HepG2 (cell line): Measurements from ENCODE around the gene ALOX5. TPM values are rescaled to one million over a fixed set of nuclear protein-coding genes. Genes with fewer than 3 reads are reported as not detected.

Experiments
- ATAC-seq: fragments of 200-7000 bp; cut with Tn5 transposase; 3 replicates; pipeline ENCODE4 v1.9.1; 2020; ENCODE audit warnings: mild to moderate bottlenecking, moderate library complexity
- BruUV-seq: library from RNA; stranded (reverse); fragments of 400-500 nt; replicated peaks from 2 replicates; lab custom pipeline; 2021; lab: Mats Ljungman, UMichigan
- CTCF ChIA-PET: fragments of 300-600 bp; formaldehyde crosslinking; extraction: SDS; loops from one replicate; lab custom pipeline; 2021; ENCODE audit warnings: low total read pairs, inconsistent platforms, low intra/inter-chr PET ratio; lab: Yijun Ruan, JAX
- POLR2A ChIA-PET: fragments of 350-600 bp; sonication (Branson Sonifier 250); formaldehyde crosslinking; loops from one replicate; lab custom pipeline; 2020; ENCODE audit warnings: antibody characterized with exemption, inconsistent platforms; lab: Yijun Ruan, JAX
- DNase-seq: peaks from one replicate; pipeline ENCODE4 v3.0.0-alpha.2; 2015; ENCODE audit warnings: low spot score
- FAIRE-seq: peaks from 3 replicates; lab custom pipeline; 2011; peaks lifted over from hg19 to GRCh38; lab: Jason Lieb, UNC
- H2AFZ ChIP-seq: one replicate; pipeline ENCODE4 v1.6.1; 2011; ENCODE audit warnings: low read length, inconsistent platforms
- H3K27ac ChIP-seq: fragments of 300-600 bp; 3 replicates; pipeline ENCODE4 v1.8.0; 2011; ENCODE audit warnings: mixed run types, mild to moderate bottlenecking, mixed read lengths, low read length, inconsistent platforms; ENCODE audit not compliant: insufficient read depth; ENCODE audit errors: extremely low read length
- H3K27me3 ChIP-seq, 2 experiments: fragments of 200-600 bp in 1 of 2; 2 replicates in 1 of 2; 3 replicates in 1 of 2; pipeline versions ENCODE4 v1.6.0 to v1.8.0; 2011; ENCODE audit warnings: low read length in 2 of 2, mild to moderate bottlenecking in 2 of 2, moderate library complexity in 2 of 2, inconsistent platforms in 1 of 2; ENCODE audit not compliant: insufficient read depth in 2 of 2, control insufficient read depth in 1 of 2
- H3K36me3 ChIP-seq, 2 experiments: fragments of 200-600 bp in 1 of 2; replicated peaks in 1 of 2; 2 replicates in 1 of 2; 3 replicates in 1 of 2; pipeline versions ENCODE4 v1.5.1 to v1.8.0; 2011; ENCODE audit warnings: low read length in 2 of 2, inconsistent platforms in 1 of 2; ENCODE audit not compliant: insufficient read depth in 2 of 2, control insufficient read depth in 1 of 2
- H3K4me1 ChIP-seq: 2 replicates; pipeline ENCODE4 v1.5.1; 2012; ENCODE audit warnings: low read length, inconsistent platforms; ENCODE audit not compliant: insufficient read depth
- H3K4me2 ChIP-seq: 2 replicates; pipeline ENCODE4 v1.6.0; 2011; ENCODE audit warnings: low read depth, low read length, inconsistent platforms
- H3K4me3 ChIP-seq, 3 experiments: fragments of 200-600 bp in 1 of 3; sonication (generic), shearing (Covaris generic) in 1 of 3; replicated peaks in 1 of 3; 2 replicates each; pipeline ENCODE4 v1.5.1; 2011 to 2016; ENCODE audit warnings: low read length in 3 of 3, inconsistent platforms in 2 of 3, low read depth in 2 of 3, mild to moderate bottlenecking in 2 of 3, control low read depth in 1 of 3, mixed read lengths in 1 of 3; ENCODE audit not compliant: insufficient read depth in 1 of 3
- H3K79me2 ChIP-seq: one replicate; pipeline ENCODE4 v1.6.1; 2011; ENCODE audit warnings: low read length, inconsistent platforms; ENCODE audit not compliant: insufficient read depth
- H3K9ac ChIP-seq: 2 replicates; pipeline ENCODE4 v1.6.0; 2011; ENCODE audit warnings: mild to moderate bottlenecking, low read depth, low read length, inconsistent platforms; ENCODE audit not compliant: insufficient read depth
- H3K9me3 ChIP-seq: 2 replicates; pipeline ENCODE4 v1.5.1; 2012; ENCODE audit warnings: mild to moderate bottlenecking, low read length
- H4K20me1 ChIP-seq: 2 replicates; pipeline ENCODE4 v1.6.0; 2011; ENCODE audit warnings: inconsistent platforms, mild to moderate bottlenecking, low read length, moderate library complexity; ENCODE audit not compliant: insufficient read depth
- NFE2L1 ChIP-seq: sonication (generic); formaldehyde crosslinking; IDR thresholded peaks from 2 replicates; pipeline ENCODE4 v1.4.0; 2020; ENCODE audit warnings: missing genetic modification reagents, mild to moderate bottlenecking, borderline replicate concordance
- SAFB2 ChIP-seq: sonication (generic); formaldehyde crosslinking; IDR thresholded peaks from 2 replicates; pipeline ENCODE4 v1.5.1; 2020; ENCODE audit warnings: missing genetic modification reagents, low read depth, mild to moderate bottlenecking, borderline replicate concordance
- SRSF4 ChIP-seq: fragments of 200-400 bp; formaldehyde crosslinking; IDR thresholded peaks from one replicate; pipeline ENCODE4 v1.6.1; 2018; ENCODE audit warnings: mild to moderate bottlenecking, low read depth, low read length, moderate library complexity; ENCODE audit not compliant: poor library complexity, severe bottlenecking
- THAP9 ChIP-seq: sonication (generic); formaldehyde crosslinking; IDR thresholded peaks from 2 replicates; pipeline ENCODE4; 2020; ENCODE audit warnings: missing genetic modification reagents, mild to moderate bottlenecking, borderline replicate concordance
- ZNF747 ChIP-seq: sonication (generic); formaldehyde crosslinking; IDR thresholded peaks from 2 replicates; pipeline ENCODE4 v1.8.1; 2023; ENCODE audit warnings: missing genetic modification reagents, mild to moderate bottlenecking, borderline replicate concordance
- WGBS: methylation state at CpG from one replicate; pipeline ENCODE4 v1.1.6; 2017; ENCODE audit warnings: low lambda C conversion rate; 5-methylcytosine and 5-hydroxymethylcytosine counted together
- in situ Hi-C: cut with HindIII; loops from 2 replicates; pipeline ENCODE4 v1.10.0; 2017; ENCODE audit warnings: low pct_unique_long_range_greater_than_20kb; ENCODE audit not compliant: extremely low pct_ligation_motif_present
- intact Hi-C: fragments of 100-400 bp; cut with micrococcal nuclease; formaldehyde crosslinking; loops from one replicate; pipeline ENCODE4 v1.10.0; 2022; ENCODE audit not compliant: unreplicated experiment
- polyA plus RNA-seq, 8 experiments: library from polyadenylated mRNA; depleted of rRNA in 3 of 8; stranded (reverse) in 7 of 8; unstranded in 1 of 8; fragments of >200 nt; fragmentation: Illumina TruSeq in 4 of 8; extraction: Trizol in 4 of 8; gene quantifications; 2 replicates each; pipeline versions ENCODE4 v1.2.1 to v1.2.3, GENCODE V29; 2011 to 2016; ENCODE audit warnings: low read depth in 4 of 8, missing spikeins in 1 of 8, mixed read lengths in 1 of 8; ENCODE audit not compliant: insufficient read depth in 1 of 8
- total RNA-seq, 5 experiments: library from RNA; depleted of rRNA; stranded (reverse); fragments of >200 nt; fragmentation: Illumina TruSeq; extraction: Trizol; gene quantifications; 2 replicates each; pipeline ENCODE4 v1.2.3, GENCODE V29; 2016; ENCODE audit warnings: low read depth in 1 of 5
- TF ChIP-seq, protein P1 (sequence below): sonication (generic); formaldehyde crosslinking; IDR thresholded peaks from 2 replicates; pipeline ENCODE4 v1.4.0; 2020; ENCODE audit warnings: mild to moderate bottlenecking, missing genetic modification reagents, borderline replicate concordance
- TF ChIP-seq, protein P2 (sequence below): sonication (generic); formaldehyde crosslinking; IDR thresholded peaks from 2 replicates; pipeline ENCODE4 v1.5.0; 2020; ENCODE audit warnings: missing genetic modification reagents
- TF ChIP-seq, protein P3 (sequence below): IDR thresholded peaks from 2 replicates; pipeline ENCODE4 v1.6.1; 2016; ENCODE audit warnings: mild to moderate bottlenecking, missing biosample characterization, missing genetic modification reagents

ALOX5 gene
- total and polyA plus RNA-seq, 2 of the 13 experiments (the other 11 are each of a cell fraction or from before 2014, with no cell fraction given): 0.04 TPM; not detected in 1

GRCh38 chr10:45395554-45395953, 21.5 kb downstream of the ALOX5 start:
- Histone ChIP-seq H3K9me3 (no peaks in the 10 kb centered on the region), H3K4me1 (no peaks in the 10 kb centered on the region), H4K20me1 (no peaks in the 10 kb centered on the region), H3K79me2 (no peaks in the 10 kb centered on the region), H3K4me2 (no peak overlapping the region), H3K27ac (no peak overlapping the region), H3K27me3 (peaks cover 0 to under 1% of the 10 kb centered on the region in 2 experiments; a peak in 1 of 5 replicates), H3K4me3 (no peak overlapping the region), H2AFZ (no peak overlapping the region), H3K36me3 (no peaks in the 10 kb centered on the region), H3K9ac (no peak overlapping the region)
- no peak for DNase-seq
- BruUV-seq: no TSS peak
- in situ Hi-C loops: no loop called here
- CTCF ChIA-PET: no interaction called here
- POLR2A ChIA-PET: no interaction called here
- WGBS: 63% methylated on average over 7 of the region's 7 CpGs
- ATAC-seq: no peak
- no peak for TF ChIP-seq SAFB2 (CRISPR knock-in tag)
- no peak for TF ChIP-seq SRSF4
- no peak for TF ChIP-seq NFE2L1
- no peak for TF ChIP-seq ZNF747 (CRISPR knock-in tag)
- TF ChIP-seq THAP9 (CRISPR knock-in tag): no peak
- TF ChIP-seq, protein P1, sequence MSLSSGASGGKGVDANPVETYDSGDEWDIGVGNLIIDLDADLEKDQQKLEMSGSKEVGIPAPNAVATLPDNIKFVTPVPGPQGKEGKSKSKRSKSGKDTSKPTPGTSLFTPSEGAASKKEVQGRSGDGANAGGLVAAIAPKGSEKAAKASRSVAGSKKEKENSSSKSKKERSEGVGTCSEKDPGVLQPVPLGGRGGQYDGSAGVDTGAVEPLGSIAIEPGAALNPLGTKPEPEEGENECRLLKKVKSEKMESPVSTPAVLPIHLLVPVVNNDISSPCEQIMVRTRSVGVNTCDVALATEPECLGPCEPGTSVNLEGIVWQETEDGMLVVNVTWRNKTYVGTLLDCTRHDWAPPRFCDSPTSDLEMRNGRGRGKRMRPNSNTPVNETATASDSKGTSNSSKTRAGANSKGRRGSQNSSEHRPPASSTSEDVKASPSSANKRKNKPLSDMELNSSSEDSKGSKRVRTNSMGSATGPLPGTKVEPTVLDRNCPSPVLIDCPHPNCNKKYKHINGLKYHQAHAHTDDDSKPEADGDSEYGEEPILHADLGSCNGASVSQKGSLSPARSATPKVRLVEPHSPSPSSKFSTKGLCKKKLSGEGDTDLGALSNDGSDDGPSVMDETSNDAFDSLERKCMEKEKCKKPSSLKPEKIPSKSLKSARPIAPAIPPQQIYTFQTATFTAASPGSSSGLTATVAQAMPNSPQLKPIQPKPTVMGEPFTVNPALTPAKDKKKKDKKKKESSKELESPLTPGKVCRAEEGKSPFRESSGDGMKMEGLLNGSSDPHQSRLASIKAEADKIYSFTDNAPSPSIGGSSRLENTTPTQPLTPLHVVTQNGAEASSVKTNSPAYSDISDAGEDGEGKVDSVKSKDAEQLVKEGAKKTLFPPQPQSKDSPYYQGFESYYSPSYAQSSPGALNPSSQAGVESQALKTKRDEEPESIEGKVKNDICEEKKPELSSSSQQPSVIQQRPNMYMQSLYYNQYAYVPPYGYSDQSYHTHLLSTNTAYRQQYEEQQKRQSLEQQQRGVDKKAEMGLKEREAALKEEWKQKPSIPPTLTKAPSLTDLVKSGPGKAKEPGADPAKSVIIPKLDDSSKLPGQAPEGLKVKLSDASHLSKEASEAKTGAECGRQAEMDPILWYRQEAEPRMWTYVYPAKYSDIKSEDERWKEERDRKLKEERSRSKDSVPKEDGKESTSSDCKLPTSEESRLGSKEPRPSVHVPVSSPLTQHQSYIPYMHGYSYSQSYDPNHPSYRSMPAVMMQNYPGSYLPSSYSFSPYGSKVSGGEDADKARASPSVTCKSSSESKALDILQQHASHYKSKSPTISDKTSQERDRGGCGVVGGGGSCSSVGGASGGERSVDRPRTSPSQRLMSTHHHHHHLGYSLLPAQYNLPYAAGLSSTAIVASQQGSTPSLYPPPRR (CRISPR knock-in tag): no peak
- TF ChIP-seq, protein P2, sequence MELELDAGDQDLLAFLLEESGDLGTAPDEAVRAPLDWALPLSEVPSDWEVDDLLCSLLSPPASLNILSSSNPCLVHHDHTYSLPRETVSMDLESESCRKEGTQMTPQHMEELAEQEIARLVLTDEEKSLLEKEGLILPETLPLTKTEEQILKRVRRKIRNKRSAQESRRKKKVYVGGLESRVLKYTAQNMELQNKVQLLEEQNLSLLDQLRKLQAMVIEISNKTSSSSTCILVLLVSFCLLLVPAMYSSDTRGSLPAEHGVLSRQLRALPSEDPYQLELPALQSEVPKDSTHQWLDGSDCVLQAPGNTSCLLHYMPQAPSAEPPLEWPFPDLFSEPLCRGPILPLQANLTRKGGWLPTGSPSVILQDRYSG (CRISPR knock-in tag): no peak
- TF ChIP-seq, protein P3, sequence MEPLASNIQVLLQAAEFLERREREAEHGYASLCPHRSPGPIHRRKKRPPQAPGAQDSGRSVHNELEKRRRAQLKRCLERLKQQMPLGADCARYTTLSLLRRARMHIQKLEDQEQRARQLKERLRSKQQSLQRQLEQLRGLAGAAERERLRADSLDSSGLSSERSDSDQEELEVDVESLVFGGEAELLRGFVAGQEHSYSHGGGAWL (CRISPR knock-in tag): no peak
- FAIRE-seq: no peak
- intact Hi-C loops: no loop called here
